HEK293 (cell line): ENCODE measurements around the gene SMPX.

ENCODE experiments used
- KLF9 ChIP-seq: fragments of 450-650 bp; formaldehyde crosslinking; IDR thresholded peaks from 2 replicates; pipeline ENCODE4 v1.5.1; 2016; ENCODE audit warnings: missing biosample characterization, missing genetic modification characterization, low read depth
- ZNF121 ChIP-seq: fragments of 450-650 bp; formaldehyde crosslinking; IDR thresholded peaks from 2 replicates; pipeline ENCODE4 v1.5.1; 2016; ENCODE audit warnings: missing biosample characterization, missing genetic modification characterization
- ZNF266 ChIP-seq: fragments of 450-650 bp; formaldehyde crosslinking; IDR thresholded peaks from 2 replicates; pipeline ENCODE4 v1.5.1; 2016; ENCODE audit warnings: missing biosample characterization, missing genetic modification characterization, low read depth
- ZNF704 ChIP-seq: fragments of 450-650 bp; formaldehyde crosslinking; IDR thresholded peaks from 2 replicates; pipeline ENCODE4 v1.5.1; 2016; ENCODE audit warnings: missing biosample characterization, missing genetic modification characterization
- TF ChIP-seq, protein P1 (sequence below): fragments of 450-650 bp; formaldehyde crosslinking; IDR thresholded peaks from 2 replicates; pipeline ENCODE4 v1.5.1; 2016; ENCODE audit warnings: missing biosample characterization, missing genetic modification characterization

DNA sequence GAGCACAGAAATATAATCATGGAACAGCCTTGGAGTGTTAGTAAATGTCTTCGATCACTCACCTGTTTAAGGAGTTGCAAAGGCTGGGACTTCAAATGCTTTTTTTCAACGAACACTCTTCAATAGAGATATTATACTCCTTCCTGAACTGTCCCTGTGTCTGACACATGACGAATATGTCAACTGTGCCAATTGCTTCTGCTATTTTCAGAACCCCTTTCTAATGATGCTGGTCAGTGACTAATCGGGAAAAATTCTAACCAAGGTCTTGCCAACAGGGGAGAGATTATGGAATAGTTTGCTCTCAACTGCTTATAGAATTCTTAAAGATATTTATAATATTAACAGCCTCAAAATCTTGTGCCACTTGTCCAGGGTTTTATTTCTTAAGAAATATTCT, 91.2 kb downstream of the SMPX start:
- no peak for TF ChIP-seq KLF9
- no peak for TF ChIP-seq ZNF266 (tag by site-specific recombination)
- TF ChIP-seq, protein P1, sequence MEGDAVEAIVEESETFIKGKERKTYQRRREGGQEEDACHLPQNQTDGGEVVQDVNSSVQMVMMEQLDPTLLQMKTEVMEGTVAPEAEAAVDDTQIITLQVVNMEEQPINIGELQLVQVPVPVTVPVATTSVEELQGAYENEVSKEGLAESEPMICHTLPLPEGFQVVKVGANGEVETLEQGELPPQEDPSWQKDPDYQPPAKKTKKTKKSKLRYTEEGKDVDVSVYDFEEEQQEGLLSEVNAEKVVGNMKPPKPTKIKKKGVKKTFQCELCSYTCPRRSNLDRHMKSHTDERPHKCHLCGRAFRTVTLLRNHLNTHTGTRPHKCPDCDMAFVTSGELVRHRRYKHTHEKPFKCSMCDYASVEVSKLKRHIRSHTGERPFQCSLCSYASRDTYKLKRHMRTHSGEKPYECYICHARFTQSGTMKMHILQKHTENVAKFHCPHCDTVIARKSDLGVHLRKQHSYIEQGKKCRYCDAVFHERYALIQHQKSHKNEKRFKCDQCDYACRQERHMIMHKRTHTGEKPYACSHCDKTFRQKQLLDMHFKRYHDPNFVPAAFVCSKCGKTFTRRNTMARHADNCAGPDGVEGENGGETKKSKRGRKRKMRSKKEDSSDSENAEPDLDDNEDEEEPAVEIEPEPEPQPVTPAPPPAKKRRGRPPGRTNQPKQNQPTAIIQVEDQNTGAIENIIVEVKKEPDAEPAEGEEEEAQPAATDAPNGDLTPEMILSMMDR (tag by site-specific recombination) = no peak
- no peak for TF ChIP-seq ZNF704 (tag by site-specific recombination)
- TF ChIP-seq ZNF121 (tag by site-specific recombination) = no peak
